ENCODE measurements around the gene SMPD1.

GRCh38 chr11:6438979-6439571 is 48.8 kb downstream of the SMPD1 start:
- TF ChIP-seq CTCF (IDR thresholded peaks at IDR 0.05): no peak
- no peak for TF ChIP-seq EZH2 (IDR thresholded peaks at IDR 0.05; ENCODE audit: borderline replicate concordance, insufficient read depth, low read depth, low read length, poor library complexity, severe bottlenecking)

All from B cell (primary cell).